Urothelium cell line (cell line): ENCODE results near the gene DOK6.
A peak's percentile ranks its signal among the peaks of the same experiment; 100 is the strongest.
"Not testable (repeated sequence)": the region's sequence is repeated elsewhere in the genome, so short reads cannot be mapped to it uniquely, and the experiment has no call there.

ENCODE experiments used
- DNase-seq: peaks from one replicate; pipeline ENCODE4 v3.0.0; 2011; ENCODE audit warnings: low spot score, mixed read lengths
- FAIRE-seq: peaks from 2 replicates; lab custom pipeline; 2011; peaks lifted over from hg19 to GRCh38; lab: Jason Lieb, UNC

Gene DOK6

DNA sequence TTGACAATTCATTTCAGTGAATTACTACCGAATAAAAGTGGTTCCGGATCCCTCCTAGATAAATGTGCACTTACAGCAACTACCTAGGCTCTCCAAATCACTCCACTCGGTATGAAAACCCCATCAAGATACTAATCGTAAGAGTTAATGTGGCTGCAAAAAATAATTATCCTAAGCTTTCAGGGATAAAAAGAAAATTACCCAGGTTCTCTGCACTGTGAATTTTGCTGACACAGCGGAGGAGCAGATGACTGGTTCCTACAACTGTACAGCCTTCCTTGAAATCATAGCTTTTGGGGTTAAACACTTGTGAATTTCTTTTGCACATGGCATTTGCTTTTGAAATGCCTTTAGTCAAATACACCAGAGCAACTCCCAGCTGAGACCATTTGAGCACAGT lies 442.3 kb downstream of the DOK6 start:
- no peak for DNase-seq
- no peak for FAIRE-seq

DNA sequence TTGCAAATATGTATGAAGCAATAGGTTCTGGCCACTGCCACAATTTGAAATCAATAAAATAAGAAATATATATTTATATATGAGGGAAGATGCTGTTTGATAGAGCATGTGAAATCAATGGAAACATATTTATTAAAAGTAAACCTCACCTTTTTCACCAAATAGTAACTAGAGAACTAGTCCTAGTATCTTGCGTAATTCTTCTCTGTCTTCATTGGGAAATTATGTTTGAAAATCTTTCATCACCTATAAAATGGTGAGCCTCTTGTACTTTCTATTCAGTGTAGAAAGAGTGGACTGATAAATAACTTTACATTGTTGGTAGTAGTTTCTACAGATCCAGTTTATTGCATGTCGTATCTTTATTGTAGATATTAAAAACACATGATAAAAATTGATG lies 444.0 kb downstream of the DOK6 start:
- DNase-seq = no peak
- no peak for FAIRE-seq

GRCh38 chr18:69845593-69846506 lies 445.2 kb downstream of the DOK6 start:
- FAIRE-seq (no peak), DNase-seq (peak; percentile 36)

- no peak for FAIRE-seq
- DNase-seq = no peak
These were observed 452.4 kb downstream of the DOK6 start for GRCh38 chr18:69853051-69853450.

DNA sequence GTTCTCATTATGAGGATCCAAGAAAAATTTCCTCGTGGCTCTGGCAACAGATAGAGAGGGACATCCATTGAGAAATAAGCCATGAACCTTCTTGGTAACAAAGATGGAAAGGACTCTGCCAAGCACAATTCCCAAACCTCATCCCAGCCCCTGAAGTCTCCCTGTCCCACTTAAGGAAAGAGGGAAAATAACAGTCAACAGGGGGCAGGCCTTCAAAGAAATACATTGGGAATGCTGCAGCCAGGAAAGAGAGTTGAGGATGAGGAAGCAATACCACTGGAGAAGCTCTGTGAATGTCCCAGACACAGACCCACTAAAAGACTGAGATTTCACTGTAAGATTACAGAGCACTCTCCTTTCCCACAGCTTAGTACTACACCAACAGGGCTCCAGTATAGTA lies 453.8 kb downstream of the DOK6 start:
- DNase-seq (no peak), FAIRE-seq (no peak)

GRCh38 chr18:69858897-69859296 lies 458.2 kb downstream of the DOK6 start:
- no peak for DNase-seq
- FAIRE-seq = no peak

GRCh38 chr18:69864802-69865201 lies 464.1 kb downstream of the DOK6 start:
- not testable (repeated sequence) for DNase-seq, FAIRE-seq

DNA sequence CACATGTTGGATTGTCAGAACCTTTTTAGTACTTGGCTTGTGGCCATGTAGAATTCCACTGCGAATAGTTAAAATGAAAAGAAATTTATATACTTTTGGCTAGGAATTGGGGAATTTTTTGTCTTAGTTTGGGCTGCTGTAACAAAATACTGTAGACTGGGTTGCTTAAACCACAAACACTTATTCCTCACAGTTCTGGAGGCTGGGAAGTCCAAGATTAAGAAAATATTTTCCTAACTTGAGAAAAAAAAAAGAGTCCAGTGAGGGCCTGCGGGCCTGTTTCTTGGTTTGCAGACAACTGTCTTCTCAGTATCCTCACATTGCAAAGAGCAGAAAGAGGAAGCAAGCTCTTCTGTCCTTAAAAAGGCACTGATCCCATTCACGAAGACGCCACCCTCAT lies 465.1 kb downstream of the DOK6 start:
- DNase-seq (no peak), FAIRE-seq (no peak)

GRCh38 chr18:69866212-69866611 lies 465.5 kb downstream of the DOK6 start:
- FAIRE-seq = no peak
- DNase-seq = no peak

- FAIRE-seq (no peak), DNase-seq (no peak)
These were observed 470.0 kb downstream of the DOK6 start for GRCh38 chr18:69870736-69871135.

GRCh38 chr18:69871363-69871762 lies 470.7 kb downstream of the DOK6 start:
- FAIRE-seq (no peak), DNase-seq (no peak)

- FAIRE-seq = no peak
- DNase-seq = no peak
These were observed 472.0 kb downstream of the DOK6 start for GRCh38 chr18:69872661-69873060.

DNA sequence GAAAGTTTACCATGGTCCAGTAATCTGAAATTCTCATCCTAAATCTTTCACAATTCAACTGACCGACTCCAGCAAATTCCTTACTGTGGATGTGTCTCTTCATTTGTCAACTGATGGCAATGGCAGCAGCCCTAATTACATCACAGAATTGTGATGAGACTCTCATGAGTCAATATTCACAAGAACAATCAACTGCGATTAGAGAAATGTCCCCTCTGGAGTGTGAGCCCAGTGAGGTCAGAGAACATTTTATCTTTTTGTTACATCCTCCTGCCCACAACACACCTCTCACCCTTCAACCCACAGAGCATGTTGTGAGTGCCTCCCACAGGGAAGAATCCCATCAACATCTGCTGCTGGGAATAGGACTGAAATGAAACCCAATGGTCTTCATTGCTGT lies 473.4 kb downstream of the DOK6 start:
- no peak for DNase-seq
- FAIRE-seq = no peak

GRCh38 chr18:69876490-69876889 lies 475.8 kb downstream of the DOK6 start:
- DNase-seq (no peak), FAIRE-seq (no peak)

DNA sequence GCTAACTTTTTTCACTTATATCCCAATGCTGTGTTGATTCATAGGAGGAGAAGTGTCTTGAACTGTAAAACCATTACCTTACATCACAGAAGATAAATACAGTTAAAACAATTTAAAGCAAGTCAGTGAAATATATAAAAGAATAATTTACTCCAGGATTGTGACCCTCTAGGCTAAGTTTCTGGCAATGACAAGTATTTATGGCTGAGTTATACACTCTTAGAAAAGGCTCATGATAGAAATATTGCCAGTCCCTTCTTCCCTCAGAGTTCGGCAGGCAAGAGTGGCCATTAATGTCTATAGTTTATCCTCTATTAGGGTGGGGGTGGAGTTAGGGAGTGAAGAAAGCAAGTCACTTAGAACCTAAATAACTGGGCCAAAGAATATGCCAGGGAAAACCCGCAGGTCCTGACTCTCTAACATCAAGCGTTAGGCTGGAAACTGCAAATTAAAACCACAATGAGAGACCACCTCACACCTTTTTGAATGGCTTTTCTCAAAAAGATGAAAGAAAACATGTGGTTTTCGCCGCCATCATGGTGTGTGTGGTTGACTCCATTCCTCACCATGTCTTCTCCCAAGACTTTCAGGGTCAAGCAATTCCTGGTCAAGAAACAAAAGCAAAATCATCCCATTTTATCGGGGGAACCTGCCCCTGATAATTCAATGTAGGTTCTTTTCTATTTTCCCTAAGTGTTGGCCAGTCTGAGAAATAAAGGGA lies 477.7 kb downstream of the DOK6 start:
- DNase-seq (no peak), FAIRE-seq (no peak)

DNA sequence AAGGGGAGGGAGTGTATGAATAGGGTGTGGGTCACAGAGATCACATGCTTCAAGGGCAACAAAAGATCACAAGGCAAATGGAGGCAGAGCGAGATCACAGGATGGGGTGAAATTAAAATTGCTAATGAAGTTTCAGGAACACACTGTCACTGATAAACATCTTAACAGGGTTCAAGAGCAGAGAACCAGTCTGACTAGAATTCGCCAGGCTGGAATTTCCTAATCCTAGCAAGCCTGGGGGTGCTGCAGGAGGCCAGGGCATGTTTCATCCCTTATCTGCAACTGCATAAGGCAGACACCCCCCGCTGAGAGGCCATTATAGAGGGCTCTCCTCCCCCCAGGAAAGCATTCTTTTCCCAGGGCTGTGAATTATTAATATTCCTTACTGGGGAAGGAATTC lies 478.4 kb downstream of the DOK6 start:
- DNase-seq, FAIRE-seq: not testable (repeated sequence)

GRCh38 chr18:69880083-69880482 lies 479.4 kb downstream of the DOK6 start:
- FAIRE-seq = no peak
- no peak for DNase-seq

- FAIRE-seq (no peak), DNase-seq (no peak)
These were observed 482.4 kb downstream of the DOK6 start for GRCh38 chr18:69882965-69883668.

DNA sequence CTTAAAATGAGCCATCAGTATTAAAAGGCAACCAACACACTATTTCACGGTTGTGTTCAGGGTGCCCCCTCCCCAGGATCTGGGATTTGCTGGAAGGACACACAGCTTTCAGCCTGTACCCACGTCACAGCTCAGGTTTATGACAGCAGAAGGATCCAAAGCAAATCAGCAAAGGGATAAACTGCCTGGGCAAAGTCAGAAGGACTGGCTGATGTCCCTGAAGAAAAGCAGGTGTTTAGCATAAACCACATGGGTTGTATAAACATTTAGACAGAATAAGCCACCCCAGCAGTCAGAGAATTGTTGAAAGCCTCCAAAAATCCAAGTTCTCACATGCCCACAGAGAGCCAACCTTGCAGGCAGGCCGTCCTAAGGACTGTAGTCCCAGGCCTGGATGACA lies 483.1 kb downstream of the DOK6 start:
- DNase-seq (no peak), FAIRE-seq (no peak)

DNA sequence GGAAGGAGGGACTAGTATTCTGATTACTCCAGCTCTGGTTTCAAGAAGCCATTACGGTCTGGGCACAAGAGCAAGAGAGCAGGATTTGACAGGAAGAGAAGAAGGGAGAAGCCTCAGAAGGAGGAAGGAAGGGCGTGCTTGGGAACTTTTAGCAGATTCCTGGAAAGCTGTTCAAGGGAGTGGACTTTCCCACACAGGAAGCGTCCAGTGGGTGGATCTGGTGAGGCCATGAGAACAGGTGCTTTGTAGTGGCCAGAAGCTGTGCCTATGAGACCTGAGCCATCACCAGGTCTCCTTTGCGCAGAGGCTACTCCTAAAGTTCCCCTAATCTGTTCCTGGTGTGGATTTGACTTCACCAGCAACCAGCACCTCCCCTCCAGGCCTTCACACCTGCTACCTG lies 484.7 kb downstream of the DOK6 start:
- no peak for FAIRE-seq

DNA sequence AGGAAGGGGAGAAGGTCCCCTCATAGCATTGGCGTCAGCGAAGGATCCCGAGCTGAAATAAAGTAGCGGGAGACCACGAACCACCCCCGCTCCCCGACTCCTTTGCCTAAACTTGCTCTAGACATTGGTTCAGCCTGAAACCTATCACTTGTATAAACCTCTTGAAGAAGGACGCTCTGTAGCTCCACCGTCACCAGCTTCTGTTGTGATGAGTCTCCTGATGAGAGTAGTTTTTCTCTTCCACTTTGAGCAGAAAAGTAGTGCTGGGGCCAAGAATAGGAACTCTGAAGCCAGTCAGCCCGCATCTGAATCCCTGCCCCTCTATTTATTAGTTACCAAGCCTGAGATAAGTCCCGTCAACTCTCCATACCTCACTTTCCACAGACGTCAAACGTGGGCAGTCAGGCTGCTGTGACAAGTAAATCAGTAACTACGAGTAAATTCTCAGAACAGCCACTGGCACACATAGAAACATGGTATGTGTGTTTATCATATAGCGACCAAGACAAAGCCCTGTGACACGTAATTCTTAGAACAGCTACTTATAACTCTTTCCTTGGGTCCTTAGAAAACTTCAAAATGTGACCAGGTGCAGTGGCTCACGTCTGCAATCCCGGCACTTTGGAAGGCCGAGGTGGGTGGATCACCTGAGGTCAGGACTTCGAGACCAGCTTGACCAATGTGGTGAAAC lies 485.3 kb downstream of the DOK6 start:
- FAIRE-seq = no peak
- DNase-seq = no peak

More for the DNA sequence above, 484.7 kb downstream of the DOK6 start:
- DNase-seq = no peak
